HG03175 (cell line): ENCODE results near the gene RIMBP2.

ENCODE experiments used
- ATAC-seq: cut with Tn5 transposase; IDR thresholded peaks from one replicate; pipeline ENCODE4 v1.9.1; 2021; ENCODE audit warnings: mild to moderate bottlenecking, moderate library complexity; ENCODE audit not compliant: unreplicated experiment

Gene RIMBP2

GRCh38 chr12:130488358-130488710, 227.8 kb downstream of the RIMBP2 start:
- no peak for ATAC-seq

DNA sequence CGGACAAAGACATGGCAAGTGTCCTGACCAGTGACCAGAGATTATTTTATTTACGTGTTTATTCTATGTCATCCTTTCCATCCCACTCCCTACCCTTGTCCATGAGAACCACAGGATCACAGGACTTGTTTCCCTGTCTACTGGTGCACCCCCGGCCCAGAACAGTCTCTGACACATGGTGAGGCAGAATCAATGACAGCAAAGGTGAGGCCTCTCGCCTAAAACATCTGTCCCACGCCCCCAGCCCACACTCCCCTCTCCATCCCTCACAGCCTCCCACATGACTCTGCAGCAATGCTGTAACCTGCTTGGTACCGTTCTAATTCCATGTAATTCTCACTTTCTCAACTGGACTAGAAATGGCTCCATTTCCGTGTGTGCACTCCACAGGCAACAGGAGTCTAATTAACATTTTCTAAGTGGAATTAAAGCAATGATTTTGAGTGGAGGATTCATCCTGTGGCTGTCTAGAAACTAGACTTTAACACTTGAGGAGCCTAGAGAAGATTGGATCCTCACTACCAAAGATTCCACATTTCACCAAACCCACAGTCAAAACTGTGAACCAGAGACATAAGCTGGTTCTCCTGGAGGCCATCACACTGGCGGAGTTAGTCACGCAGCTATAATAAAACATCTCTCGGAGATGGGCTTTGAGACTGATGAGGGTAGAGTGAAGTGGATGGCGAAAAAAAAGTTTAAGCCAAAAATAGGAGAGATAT, 228.3 kb downstream of the RIMBP2 start:
- no peak for ATAC-seq

DNA sequence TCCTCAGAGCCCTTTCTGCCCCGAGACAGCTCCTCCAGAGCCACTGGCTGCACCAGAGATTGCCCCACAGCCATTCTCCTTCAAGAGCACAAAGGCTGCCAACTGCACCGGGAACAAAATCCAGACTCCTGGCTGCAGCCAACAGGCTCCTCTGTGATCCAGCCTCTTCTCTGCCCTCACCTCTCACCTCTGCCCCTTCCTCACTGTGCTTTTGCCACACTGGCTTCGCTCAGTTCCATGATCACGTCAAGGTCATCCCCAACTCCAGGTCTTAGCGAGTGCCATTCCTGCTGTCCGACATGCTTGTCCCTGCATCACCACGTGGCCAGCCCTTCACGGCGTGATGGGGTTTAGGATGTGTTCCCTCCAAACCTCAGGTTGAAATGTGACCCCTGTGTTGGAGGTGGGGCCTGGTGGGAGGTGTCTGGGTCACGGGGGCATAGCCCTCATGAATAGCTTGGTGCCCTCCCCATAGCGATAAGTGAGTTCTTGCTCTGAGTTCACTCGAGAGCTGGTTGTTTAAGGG, 229.1 kb downstream of the RIMBP2 start:
- no peak for ATAC-seq

DNA sequence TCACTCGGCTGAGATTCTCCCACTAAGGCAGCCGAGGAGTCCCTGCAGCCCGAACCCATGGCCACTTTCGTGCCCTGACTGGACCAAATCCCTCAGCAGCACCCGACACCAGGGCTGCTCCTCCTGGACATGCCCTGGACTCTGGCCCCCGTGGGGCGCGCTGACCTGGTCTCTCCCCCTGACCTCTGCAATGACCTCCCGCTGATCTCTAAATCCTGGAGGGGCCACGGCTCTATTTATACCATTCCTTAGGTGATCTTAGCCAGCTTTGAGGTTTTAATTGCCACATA, 230.0 kb downstream of the RIMBP2 start:
- no peak for ATAC-seq

DNA sequence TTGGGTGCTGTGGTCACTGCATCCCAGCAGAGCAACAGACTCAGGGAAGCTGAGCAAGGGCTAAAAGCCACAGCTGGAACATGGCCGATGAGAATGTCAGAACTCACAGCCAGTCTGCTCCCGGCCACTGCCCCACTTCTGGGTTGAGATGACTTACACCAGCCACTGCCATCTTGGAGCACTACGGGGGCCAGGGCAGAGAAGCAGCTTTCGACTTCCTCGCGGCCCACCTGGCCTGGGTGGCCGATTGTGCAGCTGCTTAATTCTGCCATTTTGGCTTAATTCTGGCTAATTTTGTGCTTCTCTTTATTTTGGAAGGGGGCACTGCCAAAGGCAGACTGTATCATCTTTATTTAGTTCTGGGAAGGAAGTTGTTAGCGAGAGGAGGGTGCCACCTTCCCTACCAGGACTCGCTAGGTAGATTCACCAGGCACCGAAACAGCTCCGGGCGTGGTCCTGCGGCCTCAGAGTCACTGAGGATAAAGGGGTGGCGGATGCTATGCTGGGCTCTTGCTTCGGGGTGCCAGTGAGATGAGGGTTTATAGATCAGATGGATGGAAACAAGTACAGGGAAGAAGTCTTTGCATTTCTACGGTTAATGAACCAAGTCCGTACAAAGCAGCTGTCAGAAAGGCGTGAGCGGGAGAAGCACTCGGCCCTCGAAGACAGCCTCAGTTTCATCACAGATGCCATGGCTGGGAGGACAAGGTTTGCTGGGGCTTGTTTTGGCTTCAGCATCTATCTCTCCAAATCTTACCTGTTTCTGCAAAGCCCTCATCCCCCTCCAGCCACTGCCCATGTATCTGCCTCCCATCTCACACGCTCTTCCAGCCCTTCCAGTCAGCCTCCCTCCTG, 230.6 kb downstream of the RIMBP2 start:
- no peak for ATAC-seq

DNA sequence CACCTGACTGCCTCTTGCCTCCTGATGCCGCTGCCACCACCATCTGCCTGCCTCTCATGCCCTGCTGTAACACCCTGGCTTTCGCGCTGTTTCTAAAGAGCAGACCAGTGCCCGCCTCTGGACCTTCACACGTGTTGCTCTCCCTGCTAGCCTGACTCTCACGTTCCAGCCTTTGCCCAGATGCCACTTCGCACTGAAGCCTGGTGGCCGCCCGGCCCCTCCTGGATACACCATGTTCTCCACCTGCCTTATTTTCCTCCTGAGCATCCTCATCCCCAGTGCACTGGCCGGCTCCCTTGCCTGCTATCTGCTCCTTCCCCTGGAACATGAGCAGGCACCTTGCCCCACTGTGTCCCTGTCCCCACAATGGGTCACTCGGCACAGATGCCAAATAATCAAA, 231.9 kb downstream of the RIMBP2 start:
- ATAC-seq: no peak

DNA sequence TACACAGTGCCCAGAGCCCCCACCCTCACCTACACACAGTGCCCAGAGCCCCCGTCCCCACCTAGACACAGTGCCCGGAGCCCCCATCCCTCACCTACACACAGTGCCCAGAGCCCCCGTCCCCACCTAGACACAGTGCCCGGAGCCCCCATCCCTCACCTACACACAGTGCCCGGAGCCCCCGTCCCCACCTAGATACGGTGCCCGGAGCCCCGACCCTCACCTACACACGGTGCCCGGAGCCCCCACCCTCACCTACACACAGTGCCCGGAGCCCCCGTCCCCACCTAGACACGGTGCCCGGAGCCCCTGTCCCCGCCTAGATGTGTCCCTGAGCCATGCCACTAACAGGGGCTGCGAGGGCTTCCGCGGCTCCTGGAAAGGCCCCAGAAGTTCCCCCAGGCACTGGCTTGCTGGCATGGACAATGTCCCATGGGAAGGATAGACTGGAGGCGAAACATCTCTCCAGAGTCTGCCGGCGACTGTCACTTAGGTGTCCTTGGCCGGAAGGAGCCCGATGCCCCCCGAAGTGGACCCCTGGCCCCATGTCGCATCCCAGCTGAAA, 232.4 kb downstream of the RIMBP2 start:
- no peak for ATAC-seq

DNA sequence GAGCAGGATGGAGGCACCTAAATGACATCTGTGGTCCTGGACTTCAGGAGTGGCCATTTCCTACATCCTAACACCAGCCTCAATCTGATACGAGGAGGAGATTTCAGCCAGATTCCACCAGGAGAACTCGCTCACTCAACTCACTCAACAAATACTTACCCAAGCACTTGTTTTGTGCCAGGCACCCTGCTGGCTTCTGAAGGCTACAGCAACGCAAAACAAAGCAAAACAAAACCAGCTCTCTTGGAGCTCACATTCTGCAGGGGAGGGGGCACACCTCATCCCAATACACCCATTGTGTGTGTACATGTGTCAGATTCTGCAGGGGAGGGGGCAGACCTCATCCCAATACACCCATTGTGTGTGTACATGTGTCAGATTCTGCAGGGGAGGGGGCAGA, 233.7 kb downstream of the RIMBP2 start:
- no peak for ATAC-seq

DNA sequence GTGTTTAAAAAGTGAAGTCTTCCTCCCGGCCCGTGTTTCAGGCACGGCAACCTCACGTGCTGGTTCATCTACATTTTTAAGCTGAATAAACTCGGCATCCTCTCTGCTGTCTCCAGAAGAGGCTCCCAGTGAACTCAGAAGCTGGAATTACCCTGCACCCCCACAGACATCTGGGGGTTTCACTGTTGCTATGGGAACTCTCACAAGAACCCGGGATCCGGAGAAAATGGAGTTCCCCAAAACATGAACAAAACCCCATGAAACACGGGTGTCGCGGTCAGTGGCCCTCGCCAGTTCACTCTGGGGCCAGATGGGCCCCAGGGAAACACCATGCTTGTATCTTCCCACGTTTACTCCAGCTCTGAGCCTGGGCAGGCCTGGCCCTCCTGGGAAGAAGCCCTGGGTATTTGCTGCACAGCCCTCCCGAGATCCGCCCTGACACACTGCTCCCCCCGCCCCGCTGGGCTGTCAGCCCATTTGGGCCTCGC, 234.7 kb downstream of the RIMBP2 start:
- no peak for ATAC-seq

DNA sequence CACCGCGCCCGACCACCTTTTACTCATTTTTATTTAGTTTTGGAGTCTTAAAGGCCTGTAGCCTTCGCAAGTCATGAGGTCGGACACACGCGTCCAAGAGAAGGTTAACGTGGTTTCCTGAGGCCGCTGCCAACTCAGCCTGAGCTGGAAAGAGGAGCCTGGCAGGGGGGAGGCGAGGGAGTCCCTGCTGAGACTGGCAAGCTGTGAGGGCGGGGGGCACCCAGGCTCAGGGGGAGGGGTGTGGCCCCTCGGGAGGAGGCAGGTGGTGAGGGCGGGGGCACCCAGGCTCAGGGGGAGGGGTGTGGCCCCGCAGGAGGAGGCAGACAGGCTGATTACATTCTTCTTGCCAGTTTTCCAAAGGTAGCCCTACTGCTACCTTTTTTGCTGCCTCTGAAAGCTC, 235.2 kb downstream of the RIMBP2 start:
- ATAC-seq: no peak

GRCh38 chr12:130480231-130480630, 235.9 kb downstream of the RIMBP2 start:
- ATAC-seq: no peak

GRCh38 chr12:130479401-130480125, 236.5 kb downstream of the RIMBP2 start:
- ATAC-seq: no peak

DNA sequence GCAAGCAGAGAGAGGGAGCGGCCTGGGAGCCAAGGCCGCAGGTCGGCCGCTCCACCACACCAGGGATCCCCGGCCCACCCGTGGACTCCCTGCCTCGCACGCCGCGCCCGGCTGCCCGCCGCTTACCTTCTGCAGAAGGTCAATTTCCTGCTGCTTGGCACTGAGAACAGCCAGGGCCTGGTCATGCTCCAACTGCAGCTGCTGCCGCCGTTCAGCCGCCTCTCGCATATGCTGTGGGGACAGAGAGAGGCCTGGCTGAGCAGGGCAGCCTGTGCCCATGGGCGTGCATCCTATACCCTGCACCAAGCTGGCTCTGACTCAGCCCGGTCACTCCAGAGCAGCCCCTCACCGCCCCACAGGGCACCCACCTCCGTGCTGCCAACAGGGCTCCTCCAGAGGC, 237.3 kb downstream of the RIMBP2 start:
- no peak for ATAC-seq

- ATAC-seq: no peak
These were observed 238.4 kb downstream of the RIMBP2 start for GRCh38 chr12:130477701-130478100.

DNA sequence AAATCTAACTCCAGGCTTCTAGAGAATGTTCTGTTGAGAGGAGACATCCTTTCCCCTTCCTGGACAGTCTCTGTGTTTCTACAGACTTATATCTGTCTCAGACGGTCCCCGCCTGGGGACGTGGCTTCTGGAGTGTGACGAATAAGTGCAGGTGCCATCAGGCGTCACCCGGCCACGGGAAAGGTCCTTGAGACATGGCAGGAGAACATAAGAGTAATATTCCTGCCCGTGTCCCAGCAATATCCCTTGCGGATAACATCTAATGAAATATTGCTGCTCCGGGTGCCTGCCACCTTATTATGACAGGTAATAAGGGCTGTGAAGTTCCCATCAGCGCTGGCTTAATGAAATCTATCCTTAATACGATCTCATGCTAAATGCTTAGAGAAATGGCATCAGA, 238.8 kb downstream of the RIMBP2 start:
- no peak for ATAC-seq

GRCh38 chr12:130476451-130477135, 239.5 kb downstream of the RIMBP2 start:
- ATAC-seq: no peak

- ATAC-seq: no peak
These were observed 241.4 kb downstream of the RIMBP2 start for GRCh38 chr12:130474599-130475269.

DNA sequence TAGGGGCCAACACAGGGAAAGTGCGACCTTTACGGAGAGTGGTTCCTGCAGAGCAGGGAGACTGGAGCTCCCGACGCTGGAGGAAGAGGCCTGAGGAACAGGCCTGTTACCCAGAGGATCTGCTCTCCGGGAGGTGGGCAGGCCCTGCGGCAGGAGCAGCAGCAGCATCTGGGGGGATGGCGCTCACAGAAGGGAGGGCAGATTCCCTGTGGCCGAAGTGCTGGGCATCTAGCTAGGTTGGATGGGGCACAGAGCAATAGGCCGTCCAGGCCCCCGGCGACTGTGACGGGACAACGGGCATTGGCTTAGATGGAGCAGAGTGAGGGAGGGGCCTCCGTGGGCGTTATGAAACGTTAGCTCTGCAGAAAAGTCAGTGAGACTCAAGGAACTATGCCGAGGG, 242.8 kb downstream of the RIMBP2 start:
- ATAC-seq: no peak

- no peak for ATAC-seq
These were observed 245.1 kb downstream of the RIMBP2 start for GRCh38 chr12:130470969-130471368.

DNA sequence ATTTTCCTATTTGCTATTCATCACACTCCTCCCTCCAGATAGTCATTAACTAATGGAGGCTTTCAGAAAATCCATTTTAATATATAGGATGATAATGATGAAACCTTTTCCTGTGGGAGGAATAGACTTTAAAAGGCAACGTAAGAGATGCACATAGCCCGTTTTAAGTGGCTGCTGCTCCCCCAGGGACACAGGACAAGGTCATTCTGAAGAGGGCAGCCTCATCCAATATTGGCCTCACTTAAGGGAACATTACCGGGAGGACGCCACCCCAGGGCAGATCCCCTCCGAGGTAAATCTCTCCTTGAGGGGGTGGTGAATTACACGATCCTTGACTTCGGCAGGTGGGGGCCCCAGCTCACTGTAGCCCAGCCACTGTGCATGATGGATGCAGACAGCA, 246.5 kb downstream of the RIMBP2 start:
- ATAC-seq: no peak
